ENCODE data around the gene SWAP70.
A peak's percentile ranks its signal among the peaks of the same experiment; 100 is the strongest.
"Not testable (repeated sequence)": the region's sequence is repeated elsewhere in the genome, so short reads cannot be mapped to it uniquely, and the experiment has no call there.

Gene SWAP70

GRCh38 chr11:9726321-9727022 is 62.6 kb downstream of the SWAP70 start:
- no peak for DNase-seq

GRCh38 chr11:9728058-9728457 is 64.2 kb downstream of the SWAP70 start:
- no peak for DNase-seq

- DNase-seq: no peak
Measured at GRCh38 chr11:9731256-9731655, 67.4 kb downstream of the SWAP70 start.

GRCh38 chr11:9732453-9732852 is 68.6 kb downstream of the SWAP70 start:
- DNase-seq: no peak

GRCh38 chr11:9733212-9733611 is 69.3 kb downstream of the SWAP70 start:
- no peak for DNase-seq

GRCh38 chr11:9735236-9735635 is 71.4 kb downstream of the SWAP70 start:
- no peak for DNase-seq

- DNase-seq: no peak
Measured at GRCh38 chr11:9735919-9736318, 72.0 kb downstream of the SWAP70 start.

- no peak for DNase-seq
Measured at GRCh38 chr11:9736365-9736764, 72.5 kb downstream of the SWAP70 start.

- no peak for DNase-seq
Measured at GRCh38 chr11:9738116-9738515, 74.2 kb downstream of the SWAP70 start.

- no peak for DNase-seq
Measured at GRCh38 chr11:9738707-9739106, 74.8 kb downstream of the SWAP70 start.

GRCh38 chr11:9739123-9739900 is 75.4 kb downstream of the SWAP70 start:
- DNase-seq: no peak

GRCh38 chr11:9740202-9740883 is 76.5 kb downstream of the SWAP70 start:
- DNase-seq: no peak

- DNase-seq: no peak
Measured at GRCh38 chr11:9741260-9741659, 77.4 kb downstream of the SWAP70 start.

- DNase-seq: not testable (repeated sequence)
Measured at GRCh38 chr11:9743512-9743911, 79.6 kb downstream of the SWAP70 start.

- no peak for DNase-seq
Measured at GRCh38 chr11:9745411-9746211, 81.7 kb downstream of the SWAP70 start.

GRCh38 chr11:9747229-9747628 is 83.4 kb downstream of the SWAP70 start:
- DNase-seq: no peak

- no peak for DNase-seq
Measured at GRCh38 chr11:9747828-9748227, 84.0 kb downstream of the SWAP70 start.

- DNase-seq: peak; percentile 35
Measured at GRCh38 chr11:9748361-9748970, 84.6 kb downstream of the SWAP70 start.

GRCh38 chr11:9750551-9750950 is 86.7 kb downstream of the SWAP70 start:
- no peak for DNase-seq

GRCh38 chr11:9752091-9752490 is 88.2 kb downstream of the SWAP70 start:
- no peak for DNase-seq

GRCh38 chr11:9753021-9753420 is 89.1 kb downstream of the SWAP70 start:
- DNase-seq: no peak

- DNase-seq: no peak
Measured at GRCh38 chr11:9754010-9754471, 90.2 kb downstream of the SWAP70 start.
